Smooth muscle cell (in vitro differentiated cells): ENCODE results near the gene DRC3. TPM values are rescaled to one million over a fixed set of nuclear protein-coding genes. Genes with fewer than 3 reads are reported as not detected.

ENCODE experiments used
- DNase-seq: peaks from one replicate; lab custom pipeline; 2025; ENCODE audit not compliant: unreplicated experiment; lab: John Stamatoyannopoulos, UW
- H2AFZ ChIP-seq: fragments of 200-600 bp; sonication (generic); 2 replicates; pipeline ENCODE4 v1.6.0; 2016; ENCODE audit warnings: antibody characterized with exemption, low read depth, mild to moderate bottlenecking
- H3F3A ChIP-seq: fragments of 200-600 bp; sonication (generic); 2 replicates; pipeline ENCODE4 v1.6.0; 2017; ENCODE audit warnings: antibody characterized with exemption, low read depth
- H3K27ac ChIP-seq: fragments of 200-600 bp; sonication (generic); 2 replicates; pipeline ENCODE4 v1.5.1; 2016; ENCODE audit warnings: low read depth, mild to moderate bottlenecking
- H3K27me3 ChIP-seq: fragments of 200-600 bp; sonication (generic); 2 replicates; pipeline ENCODE4 v1.6.1; 2016; ENCODE audit warnings: low read depth, mild to moderate bottlenecking
- H3K36me3 ChIP-seq: fragments of 200-600 bp; sonication (generic); 2 replicates; pipeline ENCODE4 v1.5.1; 2016; ENCODE audit warnings: low read depth
- H3K4me1 ChIP-seq: fragments of 200-600 bp; sonication (generic); 2 replicates; pipeline ENCODE4 v1.5.1; 2016; ENCODE audit warnings: low read depth
- H3K4me2 ChIP-seq: fragments of 200-600 bp; sonication (generic); 2 replicates; pipeline ENCODE4 v1.6.0; 2016; ENCODE audit warnings: mild to moderate bottlenecking
- H3K4me3 ChIP-seq: fragments of 200-600 bp; sonication (generic); 2 replicates; pipeline ENCODE4 v1.5.1; 2016; ENCODE audit warnings: mild to moderate bottlenecking
- H3K79me2 ChIP-seq: fragments of 200-600 bp; sonication (generic); 2 replicates; pipeline ENCODE4 v1.6.0; 2016; ENCODE audit warnings: low read depth, mild to moderate bottlenecking
- H3K9ac ChIP-seq: fragments of 200-600 bp; sonication (generic); 2 replicates; pipeline ENCODE4 v1.6.0; 2016; ENCODE audit warnings: low read depth
- H3K9me3 ChIP-seq: fragments of 200-600 bp; sonication (generic); replicated peaks from 2 replicates; pipeline ENCODE4 v1.5.1; 2016; ENCODE audit warnings: low read depth
- H4K20me1 ChIP-seq: fragments of 200-600 bp; sonication (generic); 2 replicates; pipeline ENCODE4 v1.6.0; 2016; ENCODE audit warnings: low read depth
- WGBS: methylation state at CpG from one replicate; pipeline ENCODE4 v1.1.7; 2016; ENCODE audit warnings: low lambda C conversion rate; 5-methylcytosine and 5-hydroxymethylcytosine counted together
- polyA plus RNA-seq: library from polyadenylated mRNA; unstranded; fragments of >200 nt; fragmentation: Nextera tagmentation; extraction: Ambion mirVana; gene quantifications from 2 replicates; pipeline ENCODE4 v1.2.1, GENCODE V29; 2016
- total RNA-seq: library from RNA; depleted of rRNA; stranded (reverse); fragments of >200 nt; gene quantifications from 2 replicates; pipeline ENCODE4 v1.2.3, GENCODE V29; 2014
- TF ChIP-seq, protein P1 (sequence below): fragments of 200-600 bp; sonication (generic); IDR thresholded peaks from 2 replicates; pipeline ENCODE4 v1.5.1; 2017; ENCODE audit warnings: borderline replicate concordance, mild to moderate bottlenecking, antibody characterized with exemption; ENCODE audit not compliant: insufficient read depth, poor library complexity, severe bottlenecking

Gene DRC3
- total and polyA plus RNA-seq, 2 experiments from 2014 or later = 0.72 to 0.83 TPM

DNA sequence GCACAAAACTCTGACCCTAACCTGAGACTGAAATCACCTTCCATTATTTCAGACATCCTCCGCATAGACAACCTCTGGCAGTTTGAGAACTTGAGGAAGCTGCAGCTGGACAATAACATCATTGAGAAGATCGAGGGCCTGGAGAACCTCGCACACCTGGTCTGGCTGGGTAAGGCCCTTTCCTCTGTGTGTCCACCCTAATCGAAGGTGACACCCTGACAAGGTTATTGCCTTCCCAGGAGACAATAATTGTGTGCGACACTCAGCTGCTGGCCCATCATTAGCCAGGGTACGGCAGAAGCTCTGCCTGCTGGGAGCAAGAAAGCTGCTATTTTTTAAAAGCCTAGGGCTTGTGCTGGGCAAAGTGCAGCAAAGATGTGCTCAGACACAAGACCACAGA, 11.1 kb downstream of the DRC3 start:
- H4K20me1 ChIP-seq = no peaks in the 10 kb centered on the region
- TF ChIP-seq, protein P1, sequence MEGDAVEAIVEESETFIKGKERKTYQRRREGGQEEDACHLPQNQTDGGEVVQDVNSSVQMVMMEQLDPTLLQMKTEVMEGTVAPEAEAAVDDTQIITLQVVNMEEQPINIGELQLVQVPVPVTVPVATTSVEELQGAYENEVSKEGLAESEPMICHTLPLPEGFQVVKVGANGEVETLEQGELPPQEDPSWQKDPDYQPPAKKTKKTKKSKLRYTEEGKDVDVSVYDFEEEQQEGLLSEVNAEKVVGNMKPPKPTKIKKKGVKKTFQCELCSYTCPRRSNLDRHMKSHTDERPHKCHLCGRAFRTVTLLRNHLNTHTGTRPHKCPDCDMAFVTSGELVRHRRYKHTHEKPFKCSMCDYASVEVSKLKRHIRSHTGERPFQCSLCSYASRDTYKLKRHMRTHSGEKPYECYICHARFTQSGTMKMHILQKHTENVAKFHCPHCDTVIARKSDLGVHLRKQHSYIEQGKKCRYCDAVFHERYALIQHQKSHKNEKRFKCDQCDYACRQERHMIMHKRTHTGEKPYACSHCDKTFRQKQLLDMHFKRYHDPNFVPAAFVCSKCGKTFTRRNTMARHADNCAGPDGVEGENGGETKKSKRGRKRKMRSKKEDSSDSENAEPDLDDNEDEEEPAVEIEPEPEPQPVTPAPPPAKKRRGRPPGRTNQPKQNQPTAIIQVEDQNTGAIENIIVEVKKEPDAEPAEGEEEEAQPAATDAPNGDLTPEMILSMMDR = no peak
- no peaks in the 10 kb centered on the region for H3K79me2 ChIP-seq
- H3K9me3 ChIP-seq = no peaks in the 10 kb centered on the region
- H3K4me2 ChIP-seq = no peak overlapping the region
- no peak overlapping the region for H2AFZ ChIP-seq
- DNase-seq = no peak
- no peak overlapping the region for H3K27ac ChIP-seq
- WGBS = 89% methylated on average over 6 of the region's 6 CpGs
- no peak overlapping the region for H3K9ac ChIP-seq
- H3K36me3 ChIP-seq = no peaks in the 10 kb centered on the region
- no peaks in the 10 kb centered on the region for H3K27me3 ChIP-seq
- no peaks in the 10 kb centered on the region for H3F3A ChIP-seq
- H3K4me1 ChIP-seq = no peaks in the 10 kb centered on the region
- H3K4me3 ChIP-seq = no peak overlapping the region

DNA sequence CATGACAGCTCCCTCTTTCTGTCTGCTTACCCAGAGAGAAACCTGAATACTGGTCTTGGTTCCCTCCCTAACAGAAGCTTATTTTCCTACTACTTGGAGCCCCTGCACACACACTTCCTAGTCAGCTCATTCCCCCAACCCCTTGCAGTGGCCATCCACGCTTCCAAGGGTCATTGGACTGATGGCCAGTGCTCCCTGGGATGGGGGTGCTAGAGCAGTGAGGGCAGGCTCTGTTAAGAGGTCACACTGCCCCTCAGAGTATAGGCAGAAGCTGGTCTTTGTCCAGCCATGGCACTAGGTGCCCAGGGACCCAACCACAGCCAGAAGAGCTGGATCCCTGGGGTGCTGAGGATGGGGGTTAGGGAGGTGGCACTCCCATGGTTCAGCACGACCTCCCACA, 12.5 kb downstream of the DRC3 start:
- H4K20me1 ChIP-seq = no peaks in the 10 kb centered on the region
- 94% methylated on average over 2 of the region's 2 CpGs for WGBS
- no peaks in the 10 kb centered on the region for H3K9me3 ChIP-seq
- no peak overlapping the region for H3K4me3 ChIP-seq
- no peaks in the 10 kb centered on the region for H3K36me3 ChIP-seq
- TF ChIP-seq, protein P1 = no peak
- H3K4me1 ChIP-seq = no peaks in the 10 kb centered on the region
- no peaks in the 10 kb centered on the region for H3F3A ChIP-seq
- H3K4me2 ChIP-seq = no peak overlapping the region
- H3K27ac ChIP-seq = no peak overlapping the region
- no peak for DNase-seq
- no peaks in the 10 kb centered on the region for H3K27me3 ChIP-seq
- H2AFZ ChIP-seq = no peak overlapping the region
- no peaks in the 10 kb centered on the region for H3K79me2 ChIP-seq
- H3K9ac ChIP-seq = no peak overlapping the region

DNA sequence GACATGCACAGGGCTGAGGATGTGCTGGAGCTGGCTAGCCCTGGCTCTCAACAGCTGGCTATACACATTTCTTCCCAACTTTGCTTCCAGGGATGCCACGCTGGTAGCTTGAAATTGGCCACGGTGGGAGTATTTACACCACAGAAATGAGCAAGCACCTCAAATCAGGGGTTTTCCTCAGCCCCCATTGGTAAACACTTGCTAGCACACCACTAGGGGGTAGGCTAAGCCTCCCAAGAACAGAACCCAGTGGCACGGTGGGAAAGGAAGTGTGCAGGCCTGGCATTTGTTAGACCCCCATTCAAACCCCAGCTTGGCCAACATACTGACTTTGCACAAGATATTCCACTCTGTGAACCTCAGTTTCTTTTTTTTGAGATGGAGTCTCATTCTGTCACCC, 12.9 kb downstream of the DRC3 start:
- H2AFZ ChIP-seq = no peak overlapping the region
- WGBS = 76% methylated on average over 3 of the region's 3 CpGs
- TF ChIP-seq, protein P1 = no peak

DNA sequence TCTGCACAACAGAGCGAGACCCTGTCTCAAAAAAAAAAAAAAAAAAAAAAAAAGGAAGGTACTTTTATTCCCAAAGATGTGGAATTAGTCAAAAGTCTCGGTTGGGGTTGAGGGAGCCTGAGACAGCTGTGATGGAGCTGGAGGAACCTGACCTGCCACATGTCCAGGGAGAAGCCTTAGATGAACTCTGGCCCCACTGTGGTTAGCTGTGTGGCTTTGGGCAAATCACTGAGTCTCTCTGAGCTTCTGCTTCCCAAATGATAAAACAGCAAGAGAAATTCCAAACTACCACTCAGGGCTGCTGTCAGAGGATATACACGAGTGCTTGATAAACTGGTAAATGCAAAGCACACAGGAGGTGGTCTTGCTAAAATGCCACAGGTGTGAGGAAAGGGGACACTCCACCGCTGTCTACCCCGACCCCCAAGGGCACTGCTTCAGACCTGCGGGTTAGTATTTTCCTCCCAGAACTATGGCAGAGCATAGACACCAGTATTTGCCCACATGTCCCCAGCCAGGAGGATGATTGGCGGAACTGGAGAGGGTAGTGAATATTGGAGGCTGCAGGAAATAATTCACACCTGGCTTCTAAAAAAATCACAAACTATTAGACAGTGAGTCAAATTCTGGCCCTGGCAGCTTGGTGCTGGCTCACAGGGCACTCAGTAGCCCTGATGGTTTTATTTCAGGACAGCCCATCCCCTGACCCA, 14.7 kb downstream of the DRC3 start:
- H2AFZ ChIP-seq = no peak overlapping the region
- no peaks in the 10 kb centered on the region for H3K4me1 ChIP-seq
- no peak overlapping the region for H3K4me3 ChIP-seq
- no peaks in the 10 kb centered on the region for H3F3A ChIP-seq
- no peak overlapping the region for H3K4me2 ChIP-seq
- no peak for DNase-seq
- 88% methylated on average over 7 of the region's 7 CpGs for WGBS
- H4K20me1 ChIP-seq = no peaks in the 10 kb centered on the region
- no peaks in the 10 kb centered on the region for H3K9me3 ChIP-seq
- H3K36me3 ChIP-seq = no peaks in the 10 kb centered on the region
- no peak overlapping the region for H3K9ac ChIP-seq
- TF ChIP-seq, protein P1 = no peak
- no peaks in the 10 kb centered on the region for H3K27me3 ChIP-seq
- H3K79me2 ChIP-seq = no peaks in the 10 kb centered on the region
- no peak overlapping the region for H3K27ac ChIP-seq

More for the DNA sequence above, 12.9 kb downstream of the DRC3 start:
- Histone ChIP-seq H3K9ac (no peak overlapping the region), H3K4me1 (no peaks in the 10 kb centered on the region), H3K9me3 (no peaks in the 10 kb centered on the region), H3K4me3 (no peak overlapping the region), H3F3A (no peaks in the 10 kb centered on the region), H4K20me1 (no peaks in the 10 kb centered on the region), H3K27me3 (no peaks in the 10 kb centered on the region), H3K4me2 (no peak overlapping the region), H3K27ac (no peak overlapping the region), H3K79me2 (no peaks in the 10 kb centered on the region), H3K36me3 (no peaks in the 10 kb centered on the region)
- no peak for DNase-seq
